ENCODE measurements around the gene SUSD1. TPM values are rescaled to one million over a fixed set of nuclear protein-coding genes. Genes with fewer than 3 reads are reported as not detected.

Gene SUSD1
- total RNA-seq, 1 experiment from 2014 or later = 8.1 TPM

DNA sequence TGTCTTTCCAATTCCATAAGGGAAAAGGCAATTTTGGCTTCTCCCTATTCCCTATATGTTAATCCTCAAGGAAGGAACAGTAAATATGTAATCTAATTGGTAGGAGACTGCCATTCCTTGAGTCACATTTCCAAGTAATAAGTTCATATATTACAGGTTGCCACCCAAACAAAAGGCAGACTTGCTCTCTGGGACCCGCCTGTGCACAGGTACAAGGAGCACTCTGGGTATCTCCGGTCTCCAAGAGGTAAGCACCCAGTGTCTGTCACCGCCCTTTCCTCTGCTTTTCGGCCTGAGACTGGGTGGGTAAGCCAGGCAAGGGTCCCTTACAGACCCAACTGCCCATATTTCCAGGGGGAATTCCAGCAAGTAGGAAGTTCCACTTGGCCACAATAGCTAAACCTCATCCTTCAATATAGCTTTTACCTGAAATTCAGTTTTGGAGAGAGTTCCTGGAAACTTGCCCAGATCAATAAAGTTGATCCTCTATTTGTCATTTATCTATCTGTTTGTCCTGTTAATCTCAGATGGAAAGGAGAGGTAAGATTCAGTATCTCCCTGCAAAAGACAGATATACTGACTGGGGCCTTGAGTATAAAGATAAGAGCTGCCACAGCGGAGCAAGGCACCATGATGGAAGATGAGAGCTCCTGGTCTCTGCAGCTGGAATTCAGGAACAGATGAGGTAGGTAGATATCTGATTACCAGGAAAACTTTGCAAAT is 81.8 kb downstream of the SUSD1 start:
- no peak overlapping the region for H2BK15ac ChIP-seq (ENCODE audit: low read depth, low read length)
- no peak overlapping the region for H2BK120ac ChIP-seq (ENCODE audit: low read depth, low read length, poor library complexity, severe bottlenecking)
- no peak overlapping the region for H3K27ac ChIP-seq (ENCODE audit: insufficient read length, low read depth, low read length)
- H3K27me3 ChIP-seq (ENCODE audit: insufficient read depth, low read length) = no peaks in the 10 kb centered on the region
- H3K4me2 ChIP-seq (ENCODE audit: insufficient read depth, insufficient read length, low read length) = no peak overlapping the region
- no peak overlapping the region for H2BK20ac ChIP-seq (ENCODE audit: low read depth, low read length, poor library complexity, severe bottlenecking)
- no peak overlapping the region for H4K91ac ChIP-seq (ENCODE audit: insufficient read length, low read depth, low read length)
- DNase-seq = no peak
- no peak overlapping the region for H2BK12ac ChIP-seq (ENCODE audit: insufficient read length, low read depth, low read length)
- no peak overlapping the region for H3K18ac ChIP-seq (ENCODE audit: insufficient read length, low read depth, low read length)
- no peak overlapping the region for H3K9ac ChIP-seq (ENCODE audit: extremely low read depth, insufficient read length, low read length)
- no peak overlapping the region for H3K14ac ChIP-seq (ENCODE audit: insufficient read depth, low read length)
- H2AFZ ChIP-seq (ENCODE audit: low read length) = no peak overlapping the region
- no peak overlapping the region for H3K4me3 Mint-ChIP-seq
- H3K27me3 Mint-ChIP-seq (ENCODE audit: low read depth) = no peaks in the 10 kb centered on the region
- H4K20me1 ChIP-seq (ENCODE audit: control insufficient read depth, insufficient read depth, insufficient read length) = no peaks in the 10 kb centered on the region
- peaks cover 7 to 25% (median 13%) of the 10 kb centered on the region in 3 experiments for H3K36me3 Mint-ChIP-seq (ENCODE audit: insufficient read depth in 1 of 3, low read depth in 3 of 3)
- no peak overlapping the region for H2AK5ac ChIP-seq (ENCODE audit: insufficient read length, low read length)
- no peak overlapping the region for H4K5ac ChIP-seq (ENCODE audit: insufficient read length, low read depth, low read length)
- H3K23me2 ChIP-seq (ENCODE audit: insufficient read length, low read depth, low read length, poor library complexity, severe bottlenecking) = no peaks in the 10 kb centered on the region
- H3K4me1 Mint-ChIP-seq = peaks cover 33 to 37% of the 10 kb centered on the region in 2 experiments
- H3K9me3 Mint-ChIP-seq = peaks cover 3% of the 10 kb centered on the region in 2 experiments; a peak in 1 of 5 replicates
- H4K8ac ChIP-seq (replicated peaks; ENCODE audit: insufficient read length, low read depth, low read length) = no peak overlapping the region
- peak overlapping the region in 1 of 3 experiments; percentile 9; a peak in 2 of 7 replicates for H3K27ac Mint-ChIP-seq
- H3K23ac ChIP-seq (ENCODE audit: insufficient read length, low read depth, low read length) = no peak overlapping the region
- H3K4ac ChIP-seq (ENCODE audit: low read depth, low read length) = no peak overlapping the region
- WGBS (ENCODE audit: extremely low coverage, insufficient read length, low lambda C conversion rate) = no CpG with 5 or more reads among the region's 5 CpGs
- H3K56ac ChIP-seq (ENCODE audit: insufficient read length, low read depth, low read length) = no peak overlapping the region
- H3K4me1 ChIP-seq (ENCODE audit: insufficient read depth, low read length) = peaks cover 5% of the 10 kb centered on the region; the same call in 1 of the 2 replicates
- H2BK5ac ChIP-seq (ENCODE audit: insufficient read length, low read length) = no peak overlapping the region
- no peaks in the 10 kb centered on the region for H3K79me2 ChIP-seq (ENCODE audit: insufficient read depth, low read length)
- TF ChIP-seq, protein P1, sequence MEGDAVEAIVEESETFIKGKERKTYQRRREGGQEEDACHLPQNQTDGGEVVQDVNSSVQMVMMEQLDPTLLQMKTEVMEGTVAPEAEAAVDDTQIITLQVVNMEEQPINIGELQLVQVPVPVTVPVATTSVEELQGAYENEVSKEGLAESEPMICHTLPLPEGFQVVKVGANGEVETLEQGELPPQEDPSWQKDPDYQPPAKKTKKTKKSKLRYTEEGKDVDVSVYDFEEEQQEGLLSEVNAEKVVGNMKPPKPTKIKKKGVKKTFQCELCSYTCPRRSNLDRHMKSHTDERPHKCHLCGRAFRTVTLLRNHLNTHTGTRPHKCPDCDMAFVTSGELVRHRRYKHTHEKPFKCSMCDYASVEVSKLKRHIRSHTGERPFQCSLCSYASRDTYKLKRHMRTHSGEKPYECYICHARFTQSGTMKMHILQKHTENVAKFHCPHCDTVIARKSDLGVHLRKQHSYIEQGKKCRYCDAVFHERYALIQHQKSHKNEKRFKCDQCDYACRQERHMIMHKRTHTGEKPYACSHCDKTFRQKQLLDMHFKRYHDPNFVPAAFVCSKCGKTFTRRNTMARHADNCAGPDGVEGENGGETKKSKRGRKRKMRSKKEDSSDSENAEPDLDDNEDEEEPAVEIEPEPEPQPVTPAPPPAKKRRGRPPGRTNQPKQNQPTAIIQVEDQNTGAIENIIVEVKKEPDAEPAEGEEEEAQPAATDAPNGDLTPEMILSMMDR (conservative IDR thresholded peaks at IDR 0.05) = no peak
- H3K79me1 ChIP-seq (ENCODE audit: insufficient read depth, low read depth, low read length, poor library complexity, severe bottlenecking) = no peaks in the 10 kb centered on the region
- peak overlapping the region; percentile 29 for H3T11ph ChIP-seq (ENCODE audit: low read length)
- no peaks in the 10 kb centered on the region for H3K9me3 ChIP-seq (ENCODE audit: control insufficient read depth, low read depth, low read length)
